Activated CD8-positive, alpha-beta T cell treated with anti-CD3 and anti-CD28 coated beads for 36 hours (primary cell): Measurements from ENCODE around the gene C10orf67. TPM values are rescaled to one million over a fixed set of nuclear protein-coding genes. Genes with fewer than 3 reads are reported as not detected.

Source experiments
- ATAC-seq: fragments of 200-7000 bp; cut with Tn5 transposase; one replicate; pipeline ENCODE4 v1.10.0; 2021; ENCODE audit warnings: mild to moderate bottlenecking, moderate library complexity
- CTCF ChIA-PET: fragments of 350-600 bp; sonication (Branson Sonifier 250); formaldehyde crosslinking; loops from one replicate; lab custom pipeline; 2021; ENCODE audit warnings: antibody characterized with exemption; lab: Charles Lee
- POLR2A ChIA-PET: fragments of 350-600 bp; sonication (Branson Sonifier 250); formaldehyde crosslinking; loops from one replicate; lab custom pipeline; 2021; ENCODE audit warnings: antibody characterized with exemption; lab: Charles Lee
- DNase-seq: peaks from one replicate; pipeline ENCODE4 v3.0.0-alpha.2; 2020
- H3K27ac Mint-ChIP-seq: one replicate; pipeline ENCODE4 v1.8.0; 2021; ENCODE audit warnings: mild to moderate bottlenecking, mixed read lengths
- H3K27me3 Mint-ChIP-seq: one replicate; pipeline ENCODE4 v1.8.0; 2021; ENCODE audit warnings: mixed read lengths
- H3K36me3 Mint-ChIP-seq: one replicate; pipeline ENCODE4 v1.8.0; 2021; ENCODE audit warnings: low read depth, mixed read lengths
- H3K4me1 Mint-ChIP-seq: one replicate; pipeline ENCODE4 v1.8.0; 2021; ENCODE audit warnings: low read depth, mixed read lengths
- H3K4me3 Mint-ChIP-seq: one replicate; pipeline ENCODE4 v1.8.0; 2021; ENCODE audit warnings: mild to moderate bottlenecking, moderate library complexity, mixed read lengths
- H3K9me3 Mint-ChIP-seq: one replicate; pipeline ENCODE4 v1.8.0; 2021; ENCODE audit warnings: mixed read lengths
- CTCF ChIP-seq: fragments of 200-600 bp; IDR thresholded peaks from one replicate; pipeline ENCODE4 v1.8.0; 2022; ENCODE audit warnings: antibody characterized with exemption, mild to moderate bottlenecking
- intact Hi-C: fragments of 100-400 bp; cut with micrococcal nuclease; formaldehyde crosslinking; loops from one replicate; pipeline ENCODE4 v1.10.0; 2022
- total RNA-seq, 2 experiments: library from RNA; stranded (reverse); gene quantifications; one replicate each; pipeline ENCODE4 v1.2.3, GENCODE V29; 2021

C10orf67 gene
- total RNA-seq, 2 experiments from 2014 or later = 0.25 to 0.32 TPM

GRCh38 chr10:23202779-23203178 is 141.8 kb downstream of the C10orf67 start:
- Mint-ChIP-seq H3K27me3 (peaks cover 54% of the 10 kb centered on the region), H3K4me1 (no peaks in the 10 kb centered on the region), H3K9me3 (no peaks in the 10 kb centered on the region), H3K36me3 (no peaks in the 10 kb centered on the region), H3K27ac (no peak overlapping the region), H3K4me3 (no peak overlapping the region)
- no peak for ATAC-seq
- no peak for DNase-seq
- POLR2A ChIA-PET = no interaction called here
- intact Hi-C loops = no loop called here
- no peak for TF ChIP-seq CTCF
- CTCF ChIA-PET = interaction anchor here (1.8 kb wide), 1 partner anchor 44 kb away, joined by 7 read pairs; no protein-coding TSS in a partner anchor

GRCh38 chr10:23201837-23202236 is 142.8 kb downstream of the C10orf67 start:
- DNase-seq = no peak
- H3K27ac Mint-ChIP-seq = no peak overlapping the region
- no peak for TF ChIP-seq CTCF
- ATAC-seq = no peak
- H3K4me3 Mint-ChIP-seq = no peak overlapping the region
- no peaks in the 10 kb centered on the region for H3K36me3 Mint-ChIP-seq
- peaks cover 59% of the 10 kb centered on the region for H3K27me3 Mint-ChIP-seq
- CTCF ChIA-PET = interaction anchor here (1.3 to 1.8 kb wide), 2 partner anchors 44 to 93 kb away, joined by 3 to 7 read pairs; no protein-coding TSS in a partner anchor
- POLR2A ChIA-PET = no interaction called here
- H3K4me1 Mint-ChIP-seq = no peaks in the 10 kb centered on the region
- intact Hi-C loops = no loop called here
- no peaks in the 10 kb centered on the region for H3K9me3 Mint-ChIP-seq

GRCh38 chr10:23200997-23201652 is 143.5 kb downstream of the C10orf67 start:
- intact Hi-C loops = no loop called here
- POLR2A ChIA-PET = no interaction called here
- H3K27ac Mint-ChIP-seq = no peak overlapping the region
- no peaks in the 10 kb centered on the region for H3K4me1 Mint-ChIP-seq
- H3K4me3 Mint-ChIP-seq = no peak overlapping the region
- H3K36me3 Mint-ChIP-seq = no peaks in the 10 kb centered on the region
- DNase-seq (no peak), ATAC-seq (no peak)
- TF ChIP-seq CTCF = no peak
- H3K27me3 Mint-ChIP-seq = peaks cover 66% of the 10 kb centered on the region
- no peaks in the 10 kb centered on the region for H3K9me3 Mint-ChIP-seq
- CTCF ChIA-PET = interaction anchor here (1.3 to 1.8 kb wide), 2 partner anchors 43 to 93 kb away, joined by 3 to 7 read pairs; no protein-coding TSS in a partner anchor

GRCh38 chr10:23200586-23200985 is 144.0 kb downstream of the C10orf67 start:
- Mint-ChIP-seq H3K27me3 (peaks cover 70% of the 10 kb centered on the region), H3K9me3 (no peaks in the 10 kb centered on the region), H3K36me3 (no peaks in the 10 kb centered on the region), H3K27ac (no peak overlapping the region), H3K4me3 (no peak overlapping the region), H3K4me1 (no peaks in the 10 kb centered on the region)
- POLR2A ChIA-PET = no interaction called here
- intact Hi-C loops = no loop called here
- TF ChIP-seq CTCF = no peak
- ATAC-seq = no peak
- CTCF ChIA-PET = no interaction called here
- no peak for DNase-seq

GRCh38 chr10:23199768-23200511 is 144.7 kb downstream of the C10orf67 start:
- ATAC-seq (no peak), DNase-seq (no peak)
- ChIA-PET POLR2A (no interaction called here), CTCF (no interaction called here)
- no peak overlapping the region for H3K4me3 Mint-ChIP-seq
- H3K27me3 Mint-ChIP-seq = peaks cover 74% of the 10 kb centered on the region
- H3K4me1 Mint-ChIP-seq = no peaks in the 10 kb centered on the region
- no peaks in the 10 kb centered on the region for H3K36me3 Mint-ChIP-seq
- no peak overlapping the region for H3K27ac Mint-ChIP-seq
- intact Hi-C loops = no loop called here
- no peak for TF ChIP-seq CTCF
- H3K9me3 Mint-ChIP-seq = no peaks in the 10 kb centered on the region
